Jurkat, Clone E6-1 (cell line): Measurements from ENCODE around the gene KCNB1.
A peak's percentile ranks its signal among the peaks of the same experiment; 100 is the strongest.
"Not testable (repeated sequence)": the region's sequence is repeated elsewhere in the genome, so short reads cannot be mapped to it uniquely, and the experiment has no call there.

ENCODE experiments used
- DNase-seq: peaks from one replicate; pipeline ENCODE4 v3.0.0-alpha.2; 2011; ENCODE audit warnings: low read depth, low spot score
- H3K4me3 ChIP-seq: 2 replicates; pipeline ENCODE4 v1.5.1; 2011; ENCODE audit warnings: mild to moderate bottlenecking, low read length, control low read depth, moderate library complexity

KCNB1 gene

DNA sequence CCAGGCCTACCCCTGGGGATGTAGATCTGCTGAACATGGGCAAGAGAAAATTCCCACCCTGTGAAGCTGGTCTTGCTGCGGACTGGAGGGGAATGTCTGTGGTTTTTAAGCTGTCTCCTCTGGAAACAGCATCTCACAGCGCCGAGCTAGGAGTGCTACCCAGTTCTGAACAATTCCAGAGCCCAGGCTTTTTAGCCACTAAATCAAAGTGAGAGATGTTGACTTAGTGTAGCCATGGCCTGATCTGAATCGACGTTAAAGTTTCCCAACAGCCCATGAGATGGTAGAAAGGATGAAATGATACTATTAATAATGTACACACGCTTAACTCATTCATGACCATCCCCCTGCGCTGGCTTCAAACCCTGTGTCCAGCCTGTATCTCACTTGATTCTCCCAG is 63.7 kb downstream of the KCNB1 start:
- DNase-seq, result no peak
- H3K4me3 ChIP-seq, result no peak overlapping the region

DNA sequence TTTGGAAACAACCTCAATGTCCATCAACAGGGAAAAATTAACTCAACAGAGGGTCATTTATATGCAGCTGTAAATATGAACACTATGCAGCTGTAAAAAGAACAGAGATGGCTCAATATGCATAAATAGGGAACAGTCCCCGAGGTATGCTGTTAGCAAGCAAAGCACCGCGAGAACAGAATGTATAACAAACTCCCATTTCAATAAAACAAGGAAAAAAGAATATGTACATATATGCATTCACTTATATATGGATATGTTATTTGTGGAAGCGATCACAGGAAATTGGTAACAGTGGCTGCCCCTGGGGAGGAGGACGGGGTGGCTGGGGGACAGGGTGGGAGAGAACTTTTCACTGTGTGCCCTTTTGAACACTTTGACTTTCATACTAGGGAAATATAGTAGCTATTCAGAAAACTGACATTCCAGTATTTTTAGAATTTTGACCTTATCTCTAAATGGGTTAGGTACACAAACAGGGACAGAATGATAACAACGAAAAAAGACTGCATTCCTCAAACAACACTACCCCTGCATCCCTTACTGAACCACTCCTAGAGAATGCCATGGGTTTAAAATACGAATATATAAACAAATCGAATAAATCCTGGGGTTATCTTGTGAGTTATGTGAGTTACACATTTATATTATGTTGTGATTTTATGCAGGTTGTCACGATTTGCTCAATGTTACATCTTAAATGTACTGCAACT is 64.5 kb downstream of the KCNB1 start:
- no peak for DNase-seq
- no peak overlapping the region for H3K4me3 ChIP-seq

DNA sequence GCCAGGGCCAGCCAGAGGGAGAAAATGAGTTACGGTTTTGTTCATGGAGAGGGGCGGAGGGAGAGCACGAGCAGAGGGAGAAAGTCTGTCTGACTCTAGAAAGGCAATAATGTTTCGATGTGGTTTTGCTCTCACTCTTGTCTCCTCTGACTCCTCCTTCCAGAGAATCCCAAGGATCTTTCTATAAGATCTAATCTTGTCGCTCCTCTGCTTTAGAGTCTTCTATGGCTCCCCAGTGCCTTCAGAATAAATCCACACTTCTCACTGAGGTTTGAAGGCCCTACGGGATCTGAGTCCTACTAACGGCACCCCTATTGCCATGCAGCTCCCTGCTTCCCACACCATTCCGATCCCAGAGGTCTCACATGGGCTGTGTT is 66.8 kb downstream of the KCNB1 start:
- no peak for DNase-seq
- H3K4me3 ChIP-seq, result no peak overlapping the region

DNA sequence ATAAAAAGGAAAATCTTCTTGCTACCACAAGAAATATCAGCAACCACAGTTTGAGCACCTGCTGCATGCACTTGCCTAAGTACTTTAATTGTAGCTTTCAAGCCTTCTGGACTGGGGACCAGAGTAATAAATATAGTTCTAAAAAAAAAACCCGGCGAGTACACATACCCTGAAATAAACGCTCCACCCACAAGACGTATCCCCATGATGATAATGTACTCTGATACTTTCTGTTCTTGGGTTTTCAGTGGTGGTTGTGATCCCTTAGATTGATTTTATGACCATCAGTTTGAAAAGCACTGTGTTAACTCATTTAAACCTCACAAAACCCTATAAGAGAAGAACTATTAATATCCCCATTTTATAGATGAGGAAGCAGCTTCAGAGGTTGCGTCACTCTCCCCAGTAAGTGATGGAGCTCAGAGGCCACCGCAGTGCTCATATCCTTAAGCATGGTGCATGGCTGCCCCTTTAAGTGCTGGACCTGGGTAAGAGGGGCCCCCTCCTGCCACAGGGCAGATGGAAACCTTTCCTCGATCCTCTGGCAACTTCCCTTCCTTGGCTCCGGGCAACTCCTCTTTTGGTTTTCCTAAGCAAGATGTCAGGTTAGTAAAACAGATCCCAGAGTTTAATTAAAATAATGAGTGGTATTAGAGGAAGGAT is 67.3 kb downstream of the KCNB1 start:
- H3K4me3 ChIP-seq, result no peak overlapping the region
- DNase-seq, result no peak

DNA sequence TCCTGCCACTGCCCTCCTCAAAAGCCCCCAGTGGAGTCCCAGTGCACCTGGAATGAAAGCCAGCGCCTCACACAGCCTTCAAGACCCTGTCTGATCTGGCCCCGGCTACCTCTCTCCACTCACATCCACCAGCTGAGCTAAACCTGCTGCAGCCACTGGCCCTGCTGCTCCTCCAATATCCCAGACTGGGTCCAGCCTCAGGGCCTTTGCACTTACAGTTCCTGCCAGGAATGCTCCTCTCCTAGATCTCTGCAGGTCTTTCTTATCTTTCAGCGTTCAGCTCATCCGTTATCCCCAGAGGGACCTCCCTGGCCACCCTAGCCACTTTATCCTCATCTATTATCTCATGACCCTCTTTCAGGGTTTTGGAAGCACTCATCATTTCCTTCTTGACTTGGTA is 68.8 kb downstream of the KCNB1 start:
- no peak for DNase-seq
- no peak overlapping the region for H3K4me3 ChIP-seq

DNA sequence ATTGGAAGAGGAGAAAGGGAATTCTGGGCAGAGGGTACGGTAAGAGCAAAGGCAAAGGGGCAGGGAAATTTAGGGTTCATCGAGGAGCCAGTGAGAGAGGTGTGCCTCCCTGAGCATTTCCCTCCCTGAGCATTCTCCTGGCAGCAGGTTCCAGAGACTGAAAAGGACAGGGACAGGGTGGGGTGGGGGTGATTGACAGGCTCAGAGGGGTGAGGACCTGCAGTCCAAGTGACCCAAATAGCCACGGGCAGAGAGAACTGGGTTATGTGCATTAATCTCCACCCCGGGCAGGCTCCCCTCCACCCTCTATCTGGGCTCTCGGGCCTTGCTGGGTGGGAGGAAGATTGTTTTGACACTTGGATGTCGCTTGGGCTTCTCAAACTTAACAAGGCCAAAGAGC is 69.5 kb downstream of the KCNB1 start:
- no peak overlapping the region for H3K4me3 ChIP-seq
- no peak for DNase-seq

DNA sequence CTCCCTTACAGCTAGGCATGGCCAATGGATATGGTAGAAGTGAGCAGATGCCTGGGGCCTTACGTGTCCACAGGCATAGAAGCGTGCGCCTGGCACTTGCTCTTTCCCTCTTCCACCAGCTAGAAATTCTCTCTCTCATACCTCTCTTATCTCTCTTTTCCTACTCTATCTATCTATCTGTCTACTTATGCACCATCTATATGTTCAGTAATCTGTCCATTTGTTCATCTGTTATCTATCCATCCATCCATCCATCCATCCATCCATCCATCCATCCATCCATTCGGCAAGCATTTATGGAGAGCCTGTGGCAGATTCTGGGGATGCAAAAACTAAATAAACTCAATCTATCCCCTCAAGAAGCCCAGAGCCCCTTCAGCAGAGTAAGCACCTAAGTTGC is 70.2 kb downstream of the KCNB1 start:
- H3K4me3 ChIP-seq, result no peak overlapping the region
- DNase-seq, result no peak

DNA sequence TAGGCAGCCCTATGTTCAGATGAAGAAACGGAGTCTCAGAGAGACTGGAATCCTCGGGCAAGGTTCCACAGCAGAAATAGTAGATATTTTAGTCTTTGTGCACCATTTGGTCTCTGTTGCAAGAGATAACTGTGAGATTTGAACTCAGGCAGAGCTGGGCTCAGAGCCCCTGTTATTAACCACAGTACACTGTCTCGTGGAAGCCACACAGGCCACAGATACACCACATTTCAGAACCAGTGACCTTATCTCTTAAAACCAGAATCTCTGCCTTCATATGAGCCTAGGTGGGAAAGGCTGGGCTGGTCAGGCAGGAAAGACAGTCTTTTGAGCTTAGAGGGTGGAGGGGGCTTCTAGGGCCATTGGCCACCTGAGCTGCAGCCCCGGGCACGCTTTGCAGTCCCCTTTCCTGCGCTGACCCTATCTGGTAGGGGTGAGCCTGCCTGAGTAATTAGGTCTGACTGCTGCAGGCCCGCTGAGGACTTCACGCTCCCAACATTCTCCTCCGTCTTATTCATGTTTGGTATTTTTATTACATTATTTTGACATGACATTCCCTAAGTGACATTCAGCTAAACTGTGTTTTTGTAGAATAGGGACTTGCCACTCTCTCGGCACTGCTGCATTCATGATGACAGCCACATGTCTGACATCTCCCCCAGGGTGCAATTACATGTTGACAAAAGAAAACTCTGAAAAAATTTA is 71.1 kb downstream of the KCNB1 start:
- peak; percentile 38 for DNase-seq
- H3K4me3 ChIP-seq, result no peak overlapping the region

DNA sequence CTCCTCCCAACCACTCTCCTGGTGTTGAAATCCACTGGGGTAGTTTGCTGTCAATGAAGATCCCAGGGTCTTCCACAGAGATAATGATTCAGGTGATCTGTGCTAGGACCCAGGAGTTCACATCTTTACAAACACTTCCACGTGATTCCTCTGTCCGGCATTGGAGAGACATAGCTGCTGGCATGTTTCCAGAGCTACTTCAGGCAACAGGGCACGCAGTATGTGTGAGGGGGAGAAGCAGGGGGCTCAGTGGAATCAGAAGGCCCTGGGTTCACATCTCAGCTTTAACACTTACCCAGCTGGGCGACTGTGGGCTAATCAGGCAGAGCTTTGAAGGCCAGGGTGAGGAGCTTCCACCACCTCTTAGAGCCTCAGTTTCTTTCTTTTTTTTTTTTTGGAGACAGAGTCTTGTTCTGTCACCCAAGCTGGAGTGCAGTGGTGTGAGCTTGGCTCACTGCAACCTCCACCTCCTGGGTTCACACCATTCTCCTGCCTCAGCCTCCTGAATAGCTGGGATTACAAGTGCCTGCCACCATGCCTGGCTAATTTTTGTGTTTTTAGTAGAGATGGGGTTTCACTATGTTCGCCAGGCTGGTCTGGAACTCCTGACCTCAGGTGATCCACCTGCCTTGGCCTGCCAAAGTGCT is 72.4 kb downstream of the KCNB1 start:
- DNase-seq, H3K4me3 ChIP-seq: not testable (repeated sequence)

DNA sequence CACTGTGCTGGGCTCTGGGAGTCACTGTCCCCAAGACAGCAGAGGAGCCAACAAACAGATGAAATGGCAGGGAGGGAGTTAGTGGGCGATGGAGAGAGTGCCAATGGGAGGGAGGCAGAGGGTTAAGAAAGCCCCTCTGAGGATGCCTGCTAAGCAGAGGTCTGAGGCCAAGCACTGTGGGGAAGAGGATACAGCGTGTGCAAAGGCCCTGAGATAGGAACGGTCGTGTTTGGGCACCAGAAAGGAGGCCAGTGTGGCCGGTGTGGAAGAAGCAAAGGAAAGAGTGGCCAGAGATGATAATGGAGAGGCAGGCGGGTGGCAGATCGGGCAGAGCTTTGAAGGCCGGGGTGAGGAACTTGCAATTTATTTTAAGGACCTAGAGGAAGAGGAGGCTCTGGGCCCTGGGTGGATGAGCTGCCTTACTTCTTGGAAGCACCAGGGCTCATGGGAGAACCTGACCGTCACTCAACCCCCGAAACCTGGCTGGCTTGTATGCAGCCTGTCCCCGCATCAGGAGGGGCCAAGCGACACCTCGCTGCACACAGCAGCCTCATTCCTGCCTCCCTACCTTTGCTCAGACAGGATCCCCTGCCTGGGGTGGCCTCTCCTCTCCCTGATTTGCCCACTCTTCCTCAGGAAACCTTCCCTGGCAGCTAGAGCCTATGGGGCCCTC is 73.0 kb downstream of the KCNB1 start:
- H3K4me3 ChIP-seq, result no peak overlapping the region
- DNase-seq, result no peak

DNA sequence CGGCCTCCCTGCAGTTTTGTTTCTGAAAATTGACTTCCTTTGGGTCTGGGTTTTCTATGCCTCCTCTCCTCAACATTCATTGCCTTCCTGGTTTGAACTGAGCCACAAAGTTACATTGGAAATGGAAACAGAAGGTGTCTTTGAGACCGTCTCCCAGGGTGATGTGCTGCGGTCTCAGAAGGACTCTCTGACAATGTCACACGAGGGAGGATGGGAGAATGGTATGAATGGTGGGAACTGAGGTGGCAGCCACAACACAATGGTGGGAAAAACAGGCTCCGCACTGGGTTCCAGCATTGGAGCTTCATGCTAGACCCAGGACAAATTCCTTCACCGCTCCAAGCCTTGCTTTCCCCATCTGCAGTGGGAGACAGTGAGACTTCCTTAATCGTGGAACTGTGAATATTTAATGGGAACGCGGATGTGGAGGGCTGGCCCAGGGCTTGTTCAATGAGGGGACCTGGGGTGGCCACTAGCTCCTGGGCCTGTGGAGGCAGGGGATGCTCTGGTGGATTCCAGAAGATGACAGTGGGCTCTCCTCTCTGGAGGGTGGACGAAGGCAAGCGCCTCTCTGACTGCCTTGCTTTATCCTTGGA is 73.9 kb downstream of the KCNB1 start:
- no peak for DNase-seq
- no peak overlapping the region for H3K4me3 ChIP-seq

DNA sequence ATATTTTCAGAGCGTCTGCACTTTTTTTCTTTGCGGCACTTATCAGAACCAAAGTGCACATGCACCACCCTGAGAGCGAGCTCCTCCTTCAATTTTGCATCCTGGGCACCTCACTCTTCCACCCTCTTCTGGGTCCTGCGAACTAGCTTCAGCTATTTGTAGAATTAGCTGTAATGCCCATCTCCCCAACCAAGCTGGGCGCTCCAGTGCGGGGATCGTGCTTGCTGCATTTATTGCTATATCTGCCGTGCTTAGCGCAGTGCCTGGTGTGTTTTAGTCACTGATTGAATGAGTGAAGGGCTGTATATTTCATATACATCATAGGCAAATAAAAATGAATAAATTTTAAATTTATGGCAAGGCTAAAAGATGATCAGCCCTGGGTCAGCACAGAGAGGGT is 75.8 kb downstream of the KCNB1 start:
- no peak for DNase-seq
- no peak overlapping the region for H3K4me3 ChIP-seq

DNA sequence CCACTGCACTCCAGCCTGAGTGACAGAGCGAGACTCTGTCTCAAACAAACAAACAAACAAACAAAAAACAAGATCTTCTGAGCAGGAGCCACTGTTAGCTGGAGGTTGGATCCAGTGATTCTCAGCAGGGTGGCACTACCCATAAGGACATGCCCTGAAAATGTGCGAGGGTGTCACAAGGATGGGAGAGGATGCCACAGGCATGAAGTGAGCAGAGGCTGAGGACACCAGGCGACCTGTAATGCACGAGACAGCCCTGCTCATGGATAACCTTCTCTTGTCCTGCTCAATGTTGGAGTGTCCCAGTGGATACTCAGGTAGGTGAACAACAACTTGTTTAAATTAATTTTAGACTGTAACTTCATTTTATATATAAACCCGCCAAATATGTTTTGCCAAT is 76.8 kb downstream of the KCNB1 start:
- no peak for DNase-seq
- H3K4me3 ChIP-seq, result no peak overlapping the region

DNA sequence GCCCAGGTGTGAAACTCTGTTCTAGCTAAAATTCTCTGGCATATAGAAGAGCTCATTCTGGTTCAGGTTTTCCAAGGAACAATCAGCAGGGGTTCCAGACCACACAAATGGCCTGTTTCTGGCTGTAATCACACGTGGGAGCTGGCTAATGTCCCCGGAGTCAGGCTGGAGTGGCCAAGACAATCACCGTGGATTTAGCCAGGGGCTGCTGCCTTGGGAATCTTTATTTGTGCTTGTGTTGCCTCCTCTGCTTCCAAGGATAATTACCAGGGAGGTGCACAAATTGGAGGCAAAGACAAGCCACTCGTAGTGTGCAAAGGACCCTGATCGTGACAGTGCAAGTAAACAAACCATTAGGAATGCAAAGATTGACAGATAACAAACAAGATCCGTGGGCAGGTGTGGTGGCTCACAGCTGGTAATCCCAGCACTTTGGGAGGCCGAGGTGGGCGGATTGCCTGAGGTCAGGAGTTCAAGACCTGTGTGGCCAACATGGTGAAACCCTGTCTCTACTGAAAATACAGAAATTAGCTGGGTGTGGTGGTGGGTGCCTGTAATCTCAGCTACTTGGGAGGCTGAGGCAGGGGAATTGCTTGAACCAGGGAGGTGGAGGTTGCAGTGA is 77.3 kb downstream of the KCNB1 start:
- H3K4me3 ChIP-seq, result no peak overlapping the region
- no peak for DNase-seq

DNA sequence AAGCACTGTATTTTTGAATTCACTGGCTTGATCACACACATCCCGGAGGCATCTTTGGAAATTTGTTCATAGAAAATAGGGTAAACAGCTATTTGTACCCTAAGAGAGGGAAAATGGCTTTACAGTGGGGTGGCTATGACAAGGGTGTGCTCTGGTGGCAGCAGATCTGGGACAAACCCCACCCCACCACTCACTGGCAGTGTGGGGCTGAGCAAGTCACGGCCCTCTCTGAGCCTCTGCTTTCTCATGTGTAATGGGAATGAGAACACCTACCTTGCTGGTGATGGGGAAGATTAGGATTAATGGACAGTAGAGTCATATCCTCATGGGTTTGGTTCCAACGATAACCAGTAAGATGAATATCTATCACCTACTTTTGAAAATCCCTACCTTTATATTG is 78.0 kb downstream of the KCNB1 start:
- no peak overlapping the region for H3K4me3 ChIP-seq
- DNase-seq, result no peak

DNA sequence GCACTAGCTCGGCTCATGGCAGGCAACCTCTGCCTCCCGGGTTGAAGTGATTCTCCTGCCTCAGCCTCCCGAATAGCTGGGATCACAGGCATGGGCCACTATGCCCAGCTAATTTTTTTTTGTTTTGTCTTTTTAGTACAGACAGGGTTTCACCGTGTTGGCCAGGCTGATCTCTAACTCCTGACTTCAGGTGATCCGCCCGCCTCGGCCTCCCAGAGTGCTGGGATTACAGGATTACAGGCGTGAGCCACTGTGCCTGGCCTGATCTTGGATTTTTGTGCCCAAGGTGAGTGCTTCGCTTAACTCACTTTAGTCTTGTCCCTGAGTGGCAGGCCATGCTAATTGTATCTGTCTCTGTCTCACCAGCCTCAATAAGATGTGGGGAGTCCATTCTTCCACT is 78.6 kb downstream of the KCNB1 start:
- no peak overlapping the region for H3K4me3 ChIP-seq
- DNase-seq, result no peak

DNA sequence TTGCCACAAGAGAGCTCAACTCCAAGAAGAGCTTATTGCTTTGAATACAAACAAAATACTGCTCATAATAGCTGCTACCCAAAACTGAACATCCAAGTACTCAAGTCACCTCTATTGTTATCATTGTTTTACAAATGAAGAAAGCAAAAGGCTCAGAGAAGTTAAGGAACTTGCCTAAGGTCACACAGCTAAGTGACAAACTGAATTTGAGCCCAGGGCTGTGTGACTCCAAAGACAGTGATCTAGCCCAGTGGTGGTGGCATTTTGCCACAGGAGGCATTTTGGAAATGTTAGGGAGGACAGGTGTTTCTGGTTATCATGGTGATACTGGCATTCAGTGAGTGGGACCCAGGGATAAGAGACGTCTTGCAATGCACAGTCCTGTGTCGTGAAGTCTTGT is 79.5 kb downstream of the KCNB1 start:
- no peak overlapping the region for H3K4me3 ChIP-seq
- no peak for DNase-seq

DNA sequence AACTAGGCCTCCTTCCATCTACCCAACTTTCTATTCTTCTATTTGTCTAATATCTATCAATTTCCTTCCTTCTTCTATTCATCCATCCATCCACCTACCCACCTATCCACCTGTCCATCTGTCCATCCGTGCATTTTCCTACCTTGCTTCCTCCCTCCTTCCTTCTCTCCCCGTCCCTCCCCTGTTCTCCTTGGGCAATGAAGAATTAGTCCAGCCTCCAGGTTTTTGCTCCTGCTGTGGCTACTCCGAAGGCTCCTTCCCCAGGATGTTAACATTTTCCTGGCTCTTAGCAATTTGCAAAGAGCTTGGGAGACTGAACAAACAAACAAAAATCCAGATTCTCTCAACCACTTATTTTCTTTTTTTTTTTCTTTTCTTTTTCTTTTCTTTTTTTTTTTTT is 81.6 kb downstream of the KCNB1 start:
- H3K4me3 ChIP-seq, result no peak overlapping the region
- no peak for DNase-seq

DNA sequence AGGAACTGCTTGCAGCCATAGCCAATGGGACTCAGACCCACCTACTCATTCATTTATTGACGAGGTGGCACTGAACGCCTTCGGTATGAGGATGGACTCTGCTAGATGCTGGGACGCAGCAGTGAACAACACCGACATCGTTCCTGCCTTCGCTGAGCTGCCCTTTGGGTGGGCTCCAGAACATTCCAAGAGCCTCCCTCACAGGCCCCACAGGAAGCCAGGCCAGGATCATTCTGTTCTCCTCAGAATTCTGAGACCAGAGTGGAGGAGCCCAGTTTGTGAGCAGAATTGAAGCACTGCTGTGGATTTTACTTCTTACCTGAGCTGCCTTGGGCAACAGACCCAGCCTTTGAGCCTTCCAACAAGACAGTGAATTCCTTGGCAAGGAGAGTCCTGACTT is 82.1 kb downstream of the KCNB1 start:
- DNase-seq, result no peak
- H3K4me3 ChIP-seq, result no peak overlapping the region
